Thyroid gland (tissue), 4 donors: Measurements from ENCODE around the gene LMBRD1.

ENCODE experiments used
- POLR2A ChIP-seq, 2 donors: fragments of 450-650 bp; IDR thresholded peaks; one replicate each; pipeline ENCODE4 v1.6.1; 2017; ENCODE audit warnings: antibody characterized with exemption in 2 of 2, mild to moderate bottlenecking in 2 of 2, moderate library complexity in 1 of 2
- TF ChIP-seq, protein P1 (sequence below), 6 experiments: fragments of 200-600 bp in 3 of 6; fragments of 450-650 bp in 3 of 6; sonication (generic) in 3 of 6; IDR thresholded peaks; one replicate each; pipeline ENCODE4 v1.5.1; 2016 to 2019; ENCODE audit warnings: antibody characterized with exemption in 6 of 6, mild to moderate bottlenecking in 2 of 6, inconsistent platforms in 1 of 6, moderate library complexity in 1 of 6

DNA sequence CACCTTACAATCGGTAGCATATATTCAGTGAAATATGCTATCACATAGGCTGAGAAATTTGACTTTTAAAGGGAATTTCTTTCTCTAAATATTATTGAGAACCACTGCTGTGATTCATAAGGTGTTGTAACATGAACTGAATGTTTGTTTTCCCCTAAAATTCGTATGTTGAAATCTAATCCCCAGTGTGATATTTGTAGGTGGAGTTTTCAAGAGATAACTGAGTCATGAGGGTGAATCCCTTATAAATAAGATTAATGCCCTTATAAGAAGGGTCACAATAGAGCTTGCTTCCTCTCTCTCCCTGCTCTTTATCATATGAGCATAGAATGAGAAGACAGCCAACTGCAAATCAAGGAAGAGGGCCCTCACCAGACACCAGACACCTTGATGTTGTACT lies 64.8 kb downstream of the LMBRD1 start:
- TF ChIP-seq, protein P1, sequence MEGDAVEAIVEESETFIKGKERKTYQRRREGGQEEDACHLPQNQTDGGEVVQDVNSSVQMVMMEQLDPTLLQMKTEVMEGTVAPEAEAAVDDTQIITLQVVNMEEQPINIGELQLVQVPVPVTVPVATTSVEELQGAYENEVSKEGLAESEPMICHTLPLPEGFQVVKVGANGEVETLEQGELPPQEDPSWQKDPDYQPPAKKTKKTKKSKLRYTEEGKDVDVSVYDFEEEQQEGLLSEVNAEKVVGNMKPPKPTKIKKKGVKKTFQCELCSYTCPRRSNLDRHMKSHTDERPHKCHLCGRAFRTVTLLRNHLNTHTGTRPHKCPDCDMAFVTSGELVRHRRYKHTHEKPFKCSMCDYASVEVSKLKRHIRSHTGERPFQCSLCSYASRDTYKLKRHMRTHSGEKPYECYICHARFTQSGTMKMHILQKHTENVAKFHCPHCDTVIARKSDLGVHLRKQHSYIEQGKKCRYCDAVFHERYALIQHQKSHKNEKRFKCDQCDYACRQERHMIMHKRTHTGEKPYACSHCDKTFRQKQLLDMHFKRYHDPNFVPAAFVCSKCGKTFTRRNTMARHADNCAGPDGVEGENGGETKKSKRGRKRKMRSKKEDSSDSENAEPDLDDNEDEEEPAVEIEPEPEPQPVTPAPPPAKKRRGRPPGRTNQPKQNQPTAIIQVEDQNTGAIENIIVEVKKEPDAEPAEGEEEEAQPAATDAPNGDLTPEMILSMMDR (IDR thresholded peaks at IDR 0.05) = no peak
- TF ChIP-seq POLR2A (IDR thresholded peaks at IDR 0.05) = no peak
